Smooth muscle cell (in vitro differentiated cells): Measurements from ENCODE around the gene FGF12. TPM values are rescaled to one million over a fixed set of nuclear protein-coding genes. Genes with fewer than 3 reads are reported as not detected.

Experiments used
- DNase-seq: peaks from one replicate; lab custom pipeline; 2025; ENCODE audit not compliant: unreplicated experiment; lab: John Stamatoyannopoulos, UW
- H2AFZ ChIP-seq: fragments of 200-600 bp; sonication (generic); 2 replicates; pipeline ENCODE4 v1.6.0; 2016; ENCODE audit warnings: antibody characterized with exemption, low read depth, mild to moderate bottlenecking
- H3F3A ChIP-seq: fragments of 200-600 bp; sonication (generic); 2 replicates; pipeline ENCODE4 v1.6.0; 2017; ENCODE audit warnings: antibody characterized with exemption, low read depth
- H3K27ac ChIP-seq: fragments of 200-600 bp; sonication (generic); 2 replicates; pipeline ENCODE4 v1.5.1; 2016; ENCODE audit warnings: low read depth, mild to moderate bottlenecking
- H3K27me3 ChIP-seq: fragments of 200-600 bp; sonication (generic); 2 replicates; pipeline ENCODE4 v1.6.1; 2016; ENCODE audit warnings: low read depth, mild to moderate bottlenecking
- H3K36me3 ChIP-seq: fragments of 200-600 bp; sonication (generic); 2 replicates; pipeline ENCODE4 v1.5.1; 2016; ENCODE audit warnings: low read depth
- H3K4me1 ChIP-seq: fragments of 200-600 bp; sonication (generic); 2 replicates; pipeline ENCODE4 v1.5.1; 2016; ENCODE audit warnings: low read depth
- H3K4me2 ChIP-seq: fragments of 200-600 bp; sonication (generic); 2 replicates; pipeline ENCODE4 v1.6.0; 2016; ENCODE audit warnings: mild to moderate bottlenecking
- H3K4me3 ChIP-seq: fragments of 200-600 bp; sonication (generic); 2 replicates; pipeline ENCODE4 v1.5.1; 2016; ENCODE audit warnings: mild to moderate bottlenecking
- H3K79me2 ChIP-seq: fragments of 200-600 bp; sonication (generic); 2 replicates; pipeline ENCODE4 v1.6.0; 2016; ENCODE audit warnings: low read depth, mild to moderate bottlenecking
- H3K9ac ChIP-seq: fragments of 200-600 bp; sonication (generic); 2 replicates; pipeline ENCODE4 v1.6.0; 2016; ENCODE audit warnings: low read depth
- H3K9me3 ChIP-seq: fragments of 200-600 bp; sonication (generic); replicated peaks from 2 replicates; pipeline ENCODE4 v1.5.1; 2016; ENCODE audit warnings: low read depth
- H4K20me1 ChIP-seq: fragments of 200-600 bp; sonication (generic); 2 replicates; pipeline ENCODE4 v1.6.0; 2016; ENCODE audit warnings: low read depth
- CTCF ChIP-seq: fragments of 200-600 bp; sonication (generic); IDR thresholded peaks from 2 replicates; pipeline ENCODE4 v1.5.1; 2017; ENCODE audit warnings: borderline replicate concordance, mild to moderate bottlenecking, antibody characterized with exemption; ENCODE audit not compliant: insufficient read depth, poor library complexity, severe bottlenecking
- WGBS: methylation state at CpG from one replicate; pipeline ENCODE4 v1.1.7; 2016; ENCODE audit warnings: low lambda C conversion rate; 5-methylcytosine and 5-hydroxymethylcytosine counted together
- polyA plus RNA-seq: library from polyadenylated mRNA; unstranded; fragments of >200 nt; fragmentation: Nextera tagmentation; extraction: Ambion mirVana; gene quantifications from 2 replicates; pipeline ENCODE4 v1.2.1, GENCODE V29; 2016
- total RNA-seq: library from RNA; depleted of rRNA; stranded (reverse); fragments of >200 nt; gene quantifications from 2 replicates; pipeline ENCODE4 v1.2.3, GENCODE V29; 2014

Gene FGF12
- total and polyA plus RNA-seq, 2 experiments from 2014 or later = 0.47 to 1.0 TPM

- Histone ChIP-seq H3K36me3 (no peaks in the 10 kb centered on the region), H3K27me3 (peaks cover 65% of the 10 kb centered on the region), H3K9ac (no peak overlapping the region), H3K9me3 (no peaks in the 10 kb centered on the region), H3K79me2 (no peaks in the 10 kb centered on the region), H3F3A (no peaks in the 10 kb centered on the region), H3K4me3 (peak overlapping the region; percentile 43), H3K27ac (no peak overlapping the region), H4K20me1 (no peaks in the 10 kb centered on the region), H3K4me1 (peaks cover 10% of the 10 kb centered on the region), H3K4me2 (peak overlapping the region; percentile 86), H2AFZ (no peak overlapping the region)
- no peak for TF ChIP-seq CTCF
- 3% methylated on average over 10 of the region's 10 CpGs for WGBS
- DNase-seq = no peak
These were observed 211.7 kb downstream of the FGF12 start for GRCh38 chr3:192515664-192516045.

GRCh38 chr3:192514754-192515663, 212.3 kb downstream of the FGF12 start:
- no peaks in the 10 kb centered on the region for H3K79me2 ChIP-seq
- peak overlapping the region; percentile 43 for H3K4me3 ChIP-seq
- peak; percentile 34 for TF ChIP-seq CTCF
- no peak overlapping the region for H3K9ac ChIP-seq
- no peak for DNase-seq
- no peaks in the 10 kb centered on the region for H4K20me1 ChIP-seq
- peak overlapping the region; percentile 86 for H3K4me2 ChIP-seq
- H2AFZ ChIP-seq = peak overlapping the region; percentile 23
- H3F3A ChIP-seq = no peaks in the 10 kb centered on the region
- no peak overlapping the region for H3K27ac ChIP-seq
- no peaks in the 10 kb centered on the region for H3K9me3 ChIP-seq
- peaks cover 65% of the 10 kb centered on the region for H3K27me3 ChIP-seq
- H3K36me3 ChIP-seq = no peaks in the 10 kb centered on the region
- H3K4me1 ChIP-seq = peaks cover 10% of the 10 kb centered on the region
- WGBS = 1% methylated on average over 62 of the region's 74 CpGs

- WGBS = 2% methylated on average over 39 of the region's 39 CpGs
- Histone ChIP-seq H3K4me3 (peak overlapping the region; percentile 43), H3K9me3 (no peaks in the 10 kb centered on the region), H3K27ac (no peak overlapping the region), H2AFZ (peak overlapping the region; percentile 23), H3K9ac (no peak overlapping the region), H3K79me2 (no peaks in the 10 kb centered on the region), H3K36me3 (no peaks in the 10 kb centered on the region), H3K4me2 (peak overlapping the region; percentile 86), H3F3A (no peaks in the 10 kb centered on the region), H3K27me3 (peaks cover 60% of the 10 kb centered on the region), H3K4me1 (peaks cover 10% of the 10 kb centered on the region), H4K20me1 (no peaks in the 10 kb centered on the region)
- DNase-seq = no peak
- peak; percentile 7 for TF ChIP-seq CTCF
These were observed 213.1 kb downstream of the FGF12 start for GRCh38 chr3:192514081-192514753.
